WI38 (cell line): ENCODE data around the gene STH.
"Not testable (repeated sequence)": the region's sequence is repeated elsewhere in the genome, so short reads cannot be mapped to it uniquely, and the experiment has no call there.

ENCODE experiments used
- H3K4me3 ChIP-seq: 2 replicates; pipeline ENCODE4 v1.5.1; 2011; ENCODE audit warnings: low read depth, mild to moderate bottlenecking, control low read depth, low read length
- CTCF ChIP-seq: IDR thresholded peaks from 2 replicates; pipeline ENCODE4 v1.5.1; 2012; ENCODE audit warnings: low read depth, mild to moderate bottlenecking, control low read depth, low read length

STH gene

GRCh38 chr17:46012506-46013079, 13.5 kb downstream of the STH start:
- H3K4me3 ChIP-seq, result no peak overlapping the region
- TF ChIP-seq CTCF, result no peak

DNA sequence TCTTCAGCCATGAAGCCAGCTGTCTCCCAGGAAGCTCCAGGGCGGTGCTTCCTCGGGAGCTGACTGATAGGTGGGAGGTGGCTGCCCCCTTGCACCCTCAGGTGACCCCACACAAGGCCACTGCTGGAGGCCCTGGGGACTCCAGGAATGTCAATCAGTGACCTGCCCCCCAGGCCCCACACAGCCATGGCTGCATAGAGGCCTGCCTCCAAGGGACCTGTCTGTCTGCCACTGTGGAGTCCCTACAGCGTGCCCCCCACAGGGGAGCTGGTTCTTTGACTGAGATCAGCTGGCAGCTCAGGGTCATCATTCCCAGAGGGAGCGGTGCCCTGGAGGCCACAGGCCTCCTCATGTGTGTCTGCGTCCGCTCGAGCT, 14.1 kb downstream of the STH start:
- H3K4me3 ChIP-seq, result no peak overlapping the region
- TF ChIP-seq CTCF, result no peak

- H3K4me3 ChIP-seq, result no peak overlapping the region
These were observed 14.6 kb downstream of the STH start for GRCh38 chr17:46013502-46014165.

GRCh38 chr17:46019408-46019925, 20.4 kb downstream of the STH start:
- H3K4me3 ChIP-seq, result not testable (repeated sequence)

More at GRCh38 chr17:46013502-46014165, 14.6 kb downstream of the STH start:
- TF ChIP-seq CTCF, result no peak

DNA sequence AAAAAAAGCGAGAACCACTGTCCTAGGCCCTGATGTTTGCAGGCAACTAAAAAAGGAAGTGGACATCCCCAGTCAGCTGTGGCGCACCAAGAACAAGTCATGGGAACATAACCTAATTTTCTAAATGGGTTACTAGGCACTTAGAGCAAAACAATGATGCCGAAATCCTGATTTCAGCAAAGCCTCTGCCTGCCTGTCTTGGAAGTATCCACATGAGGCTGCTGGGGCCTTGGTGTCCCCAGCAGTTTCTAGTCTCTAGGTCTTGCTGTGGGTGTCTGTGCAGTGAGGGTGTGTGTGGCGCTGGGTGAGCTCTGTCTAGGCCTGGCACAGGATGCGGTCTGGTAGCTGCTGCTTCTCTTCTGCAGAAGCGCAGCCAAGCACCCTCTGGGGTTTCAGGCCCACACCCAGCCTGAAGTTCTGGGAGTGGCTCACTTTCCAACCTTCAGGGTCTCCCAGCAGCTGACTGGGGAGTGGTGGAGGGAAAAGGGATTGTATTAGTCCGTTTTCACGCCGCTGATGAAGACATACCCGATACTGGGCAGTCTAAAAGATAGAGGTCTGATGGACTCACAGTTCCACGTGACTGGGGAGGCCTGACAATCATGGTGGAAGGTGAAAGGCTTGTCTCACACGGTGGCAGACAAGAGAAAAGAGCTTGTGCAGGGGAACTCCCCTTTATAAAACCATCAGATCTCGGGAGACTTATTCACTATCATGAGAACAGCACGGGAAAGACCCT, 21.1 kb downstream of the STH start:
- TF ChIP-seq CTCF, result no peak
- no peak overlapping the region for H3K4me3 ChIP-seq

DNA sequence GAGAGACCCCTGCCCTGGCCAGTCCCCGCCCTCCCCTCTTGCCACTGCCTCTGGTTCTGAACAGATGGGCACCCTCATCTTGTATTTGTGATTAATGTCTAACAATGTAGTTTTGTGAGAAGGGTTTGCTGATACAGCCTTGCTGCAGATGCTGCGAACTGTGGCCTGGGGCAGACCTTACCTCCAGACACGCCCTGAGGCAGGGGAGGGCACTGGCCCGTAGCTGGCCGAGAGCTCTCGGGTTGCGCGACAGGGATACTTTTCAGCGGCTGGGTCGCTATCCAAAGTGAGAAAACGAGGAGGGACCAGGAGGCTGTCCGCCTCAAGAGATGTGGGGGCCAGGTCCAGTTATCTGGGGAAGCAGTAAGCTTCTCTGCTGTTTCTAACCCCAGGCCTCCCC, 21.9 kb downstream of the STH start:
- H3K4me3 ChIP-seq, result no peak overlapping the region
- TF ChIP-seq CTCF, result no peak

DNA sequence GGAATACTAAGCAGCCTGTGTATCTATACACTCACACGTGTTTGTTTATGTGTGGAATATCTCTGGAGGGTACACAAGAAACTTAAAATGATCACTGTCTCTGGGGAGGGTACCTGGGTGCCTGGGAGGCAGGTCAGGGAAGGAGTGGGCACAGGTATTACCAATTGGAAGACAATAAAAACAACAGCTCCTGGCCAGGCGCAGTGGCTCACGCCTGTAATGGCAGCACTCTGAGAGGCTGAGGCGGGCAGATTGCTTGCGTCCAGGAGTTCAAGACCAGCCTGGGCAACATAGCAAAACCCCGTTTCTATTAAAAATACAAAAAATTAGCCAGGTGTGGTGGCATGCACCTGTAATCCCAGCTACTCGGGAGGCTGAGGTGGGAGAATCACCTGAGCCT, 24.3 kb downstream of the STH start:
- not testable (repeated sequence) for H3K4me3 ChIP-seq

GRCh38 chr17:46023783-46024388, 24.8 kb downstream of the STH start:
- TF ChIP-seq CTCF, result no peak

More at GRCh38 chr17:46023783-46024388, 24.8 kb downstream of the STH start:
- no peak overlapping the region for H3K4me3 ChIP-seq
